GM21367 (cell line): Measurements from ENCODE around the gene KRT84.
"Not testable (repeated sequence)": the region's sequence is repeated elsewhere in the genome, so short reads cannot be mapped to it uniquely, and the experiment has no call there.

Experiments
- ATAC-seq: cut with Tn5 transposase; IDR thresholded peaks from one replicate; pipeline ENCODE4 v1.9.1; 2021; ENCODE audit not compliant: unreplicated experiment

KRT84 gene

GRCh38 chr12:52346593-52346992 is 38.9 kb downstream of the KRT84 start:
- no peak for ATAC-seq

- not testable (repeated sequence) for ATAC-seq
Measured at GRCh38 chr12:52345041-52345440, 40.4 kb downstream of the KRT84 start.

- no peak for ATAC-seq
Measured at GRCh38 chr12:52344111-52344510, 41.3 kb downstream of the KRT84 start.

DNA sequence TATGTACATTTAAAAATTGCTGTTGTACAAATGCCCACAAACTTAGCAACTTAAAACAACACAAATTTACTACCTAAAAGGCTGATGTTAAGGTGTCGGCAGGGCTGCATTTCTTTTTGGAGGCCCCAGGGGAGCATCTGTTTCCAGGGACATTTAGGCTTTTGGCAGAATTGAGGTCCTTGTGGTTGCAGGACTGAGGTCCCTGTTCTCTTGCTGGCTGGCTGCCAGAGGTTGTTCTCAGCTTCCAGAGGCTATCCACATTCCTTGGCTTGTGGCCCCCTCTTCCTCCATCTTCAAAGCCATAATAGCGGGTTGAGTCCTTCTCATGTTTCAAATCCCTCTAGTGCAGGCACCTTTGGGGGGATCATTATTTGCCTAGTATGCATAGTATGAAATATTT is 41.9 kb downstream of the KRT84 start:
- no peak for ATAC-seq

GRCh38 chr12:52342781-52343490 is 42.5 kb downstream of the KRT84 start:
- no peak for ATAC-seq

DNA sequence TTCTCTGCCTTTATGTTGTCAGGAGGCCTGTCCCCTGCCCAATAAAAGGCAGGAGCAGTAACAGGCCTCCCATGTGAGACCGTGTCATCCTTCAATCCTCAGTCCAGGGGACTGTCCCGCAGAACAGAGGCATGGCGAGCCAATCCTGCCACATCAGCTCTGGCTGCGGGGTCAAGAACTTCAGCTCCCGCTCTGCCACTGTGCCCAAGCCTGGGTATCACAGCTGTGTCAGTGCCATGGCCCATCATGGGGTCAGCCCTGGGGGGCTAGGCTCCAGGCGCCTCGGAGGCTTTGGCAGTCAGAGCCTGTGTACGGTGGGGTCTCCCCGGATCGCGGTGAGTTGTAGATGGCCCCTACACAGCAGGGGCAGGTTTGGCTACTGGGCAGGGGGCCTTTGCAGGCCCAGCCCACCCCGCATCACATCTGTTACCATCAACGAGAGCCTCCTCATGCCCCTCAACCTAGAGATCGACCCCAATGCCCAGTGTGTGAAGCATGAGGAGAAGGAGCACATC is 44.3 kb downstream of the KRT84 start:
- no peak for ATAC-seq

DNA sequence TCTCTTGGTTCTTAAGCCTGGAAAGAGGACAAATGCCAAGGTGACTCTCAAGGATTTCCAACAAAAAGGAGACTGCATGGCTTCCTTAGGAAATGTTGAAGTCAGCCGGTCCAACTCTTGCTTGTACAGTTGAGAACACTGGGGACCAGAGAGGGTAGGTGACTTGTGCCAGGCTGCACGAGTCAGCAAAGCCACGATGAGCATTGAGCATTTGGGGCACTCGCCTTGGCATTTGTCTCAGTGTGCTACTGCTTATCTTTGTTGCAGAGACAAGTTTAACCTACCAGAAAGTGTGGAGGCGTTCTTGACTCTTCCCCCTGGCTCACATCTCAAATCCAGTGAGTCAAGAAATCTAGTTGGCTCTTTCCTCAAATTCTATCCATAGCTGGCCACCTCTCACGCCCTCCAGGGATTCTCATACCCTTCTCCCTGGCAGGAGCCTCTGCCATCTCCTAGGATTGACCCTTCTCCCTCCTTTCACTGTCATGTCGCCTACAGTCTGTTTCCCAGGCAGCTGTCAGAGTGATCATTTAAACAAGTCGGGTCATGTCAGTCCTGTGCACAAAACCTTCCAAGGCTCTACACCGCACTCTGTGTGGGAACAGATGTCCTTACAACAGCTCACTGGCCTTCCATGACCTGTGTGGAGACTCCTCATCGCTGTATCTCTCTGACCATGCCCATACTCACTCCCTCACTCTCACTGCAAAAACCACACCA is 47.1 kb downstream of the KRT84 start:
- ATAC-seq, result no peak

- ATAC-seq, result no peak
Measured at GRCh38 chr12:52337054-52337453, 48.4 kb downstream of the KRT84 start.

GRCh38 chr12:52336641-52337040 is 48.8 kb downstream of the KRT84 start:
- no peak for ATAC-seq

- no peak for ATAC-seq
Measured at GRCh38 chr12:52335598-52336262, 49.7 kb downstream of the KRT84 start.

DNA sequence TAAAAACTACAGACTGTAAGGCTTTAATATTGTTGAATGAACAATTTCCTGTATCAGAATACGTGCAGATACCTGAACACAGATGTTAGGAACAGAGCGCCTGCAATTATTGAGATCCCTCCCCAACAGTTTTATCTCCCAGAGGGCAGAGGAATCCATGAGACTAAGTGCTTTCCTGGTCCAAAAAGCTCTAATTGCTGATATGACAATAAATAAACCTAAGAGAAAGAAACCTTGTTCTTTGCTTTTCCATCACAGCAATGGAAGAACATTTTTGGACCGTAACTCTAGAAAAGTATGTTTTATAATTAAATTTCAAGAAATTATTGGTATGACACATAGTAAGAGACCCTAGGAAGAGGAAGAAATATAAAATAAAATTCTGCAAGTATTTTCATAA is 51.3 kb downstream of the KRT84 start:
- ATAC-seq, result no peak

DNA sequence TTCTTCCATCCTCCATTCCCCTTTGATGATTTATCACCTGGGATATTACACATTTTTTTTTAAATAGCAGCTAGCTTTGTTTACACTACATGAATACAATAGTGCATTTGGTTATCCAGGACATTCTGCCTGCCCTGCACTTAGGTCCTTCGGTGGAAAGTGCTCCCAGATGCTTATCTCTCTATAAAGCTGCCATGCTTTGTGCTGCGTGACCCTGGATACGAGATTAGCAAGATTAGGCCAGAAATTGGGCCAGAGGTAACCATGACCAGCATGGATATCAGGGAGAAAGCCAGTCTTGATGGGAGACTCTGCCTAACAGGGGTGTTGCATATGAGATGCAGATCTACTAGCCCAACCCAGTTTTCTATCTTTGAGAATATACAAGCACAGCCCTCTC is 52.1 kb downstream of the KRT84 start:
- ATAC-seq, result no peak

DNA sequence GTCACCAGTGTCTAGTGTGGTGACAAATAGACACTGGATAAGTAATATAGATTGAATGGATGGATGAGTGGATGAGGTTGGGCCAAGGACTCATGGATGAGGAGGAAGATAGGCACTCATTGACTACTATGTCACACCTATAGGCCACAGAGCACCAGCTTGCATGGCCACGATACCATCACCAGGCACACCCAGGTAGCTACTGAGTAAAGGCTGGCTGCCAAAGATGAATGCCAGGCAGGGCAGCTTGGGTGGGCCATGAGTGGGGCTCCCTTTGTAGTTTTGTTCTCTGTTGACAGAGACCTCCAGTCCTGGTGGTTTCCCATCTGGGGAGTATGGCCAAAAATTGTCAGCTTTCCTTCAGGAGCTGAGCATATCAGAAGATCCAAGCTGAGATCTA is 53.1 kb downstream of the KRT84 start:
- ATAC-seq, result no peak

- no peak for ATAC-seq
Measured at GRCh38 chr12:52331833-52332232, 53.6 kb downstream of the KRT84 start.

DNA sequence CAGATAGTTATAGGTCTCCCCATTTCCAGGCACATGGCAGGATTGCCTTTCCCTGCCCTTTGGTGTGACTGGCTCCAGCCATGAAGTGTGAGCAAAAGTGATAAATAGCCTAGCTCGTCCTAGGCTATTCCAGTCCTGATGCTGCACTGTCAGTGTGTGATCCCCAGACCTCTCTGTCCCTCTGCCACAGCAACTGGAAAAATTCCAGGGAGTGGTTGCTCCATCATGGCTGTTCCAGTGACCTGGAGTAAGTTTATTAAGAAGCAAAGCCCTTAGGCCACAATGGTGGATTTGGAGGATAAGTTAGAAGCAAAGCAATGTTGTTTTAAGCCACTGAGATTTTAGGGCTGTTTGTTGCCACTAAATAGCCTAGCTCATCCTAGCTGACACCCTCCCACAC is 54.4 kb downstream of the KRT84 start:
- ATAC-seq, result no peak

DNA sequence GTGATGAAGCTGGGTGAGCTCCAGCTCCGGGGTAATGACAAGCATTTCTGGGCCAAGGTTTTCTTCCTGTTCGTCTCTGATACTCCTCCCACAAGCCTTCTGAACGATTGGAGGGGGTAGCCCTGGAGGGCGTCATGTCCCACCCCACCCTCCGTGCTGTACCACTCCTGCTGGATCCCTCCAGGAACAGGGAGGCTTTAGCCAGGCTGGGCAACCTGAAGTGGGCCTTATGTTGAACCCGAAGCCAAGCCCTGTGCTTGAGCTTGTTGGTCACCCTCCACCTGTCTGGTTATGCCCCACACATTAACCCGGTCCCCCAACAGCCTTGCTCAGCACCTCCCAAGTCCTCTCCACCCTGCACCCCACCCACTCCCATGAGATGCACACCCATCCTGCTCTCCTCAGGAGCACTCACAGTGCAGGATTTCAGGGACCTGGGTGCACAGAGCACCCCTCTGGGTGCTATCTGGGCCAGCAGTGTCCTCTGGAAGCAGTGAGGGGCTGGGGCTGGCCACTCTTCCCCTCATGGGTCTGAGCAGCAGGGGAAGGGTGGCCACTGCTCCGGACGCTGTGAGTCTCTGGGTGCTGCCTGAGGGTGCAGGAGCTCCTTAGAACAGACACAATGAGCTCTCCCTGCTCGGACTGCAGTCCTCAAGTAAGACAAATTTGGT is 57.5 kb downstream of the KRT84 start:
- ATAC-seq, result no peak
